Parathyroid adenoma (tissue), 2 donors: Measurements from ENCODE around the gene ZBTB26.

Experiments
- H2AFZ ChIP-seq: fragments of 300-600 bp; sonication (generic); one replicate; pipeline ENCODE4 v1.7.0; 2017; ENCODE audit warnings: antibody characterized with exemption, mild to moderate bottlenecking
- H3K27ac ChIP-seq: fragments of 300-600 bp; sonication (generic); one replicate; pipeline ENCODE4 v1.7.0; 2017
- H3K27me3 ChIP-seq: fragments of 300-600 bp; sonication (generic); one replicate; pipeline ENCODE4 v1.7.0; 2017; ENCODE audit warnings: low read length; ENCODE audit not compliant: control insufficient read depth, insufficient read depth
- H3K36me3 ChIP-seq: fragments of 300-600 bp; sonication (generic); one replicate; pipeline ENCODE4 v1.7.0; 2017; ENCODE audit warnings: low read length; ENCODE audit not compliant: control insufficient read depth, insufficient read depth
- H3K4me1 ChIP-seq: fragments of 300-600 bp; sonication (generic); one replicate; pipeline ENCODE4 v1.7.0; 2017; ENCODE audit warnings: control low read depth
- H3K4me2 ChIP-seq: fragments of 300-600 bp; sonication (generic); one replicate; pipeline ENCODE4 v1.7.0; 2017; ENCODE audit warnings: low read length
- H3K4me3 ChIP-seq: fragments of 300-600 bp; sonication (generic); one replicate; pipeline ENCODE4 v1.7.0; 2017; ENCODE audit warnings: low read depth, low read length
- H3K79me2 ChIP-seq: fragments of 300-600 bp; sonication (generic); one replicate; pipeline ENCODE4 v1.7.0; 2017; ENCODE audit warnings: control low read depth
- H3K9ac ChIP-seq: fragments of 300-600 bp; sonication (generic); one replicate; pipeline ENCODE4 v1.7.0; 2017; ENCODE audit warnings: mild to moderate bottlenecking
- H3K9me3 ChIP-seq: fragments of 300-600 bp; sonication (generic); one replicate; pipeline ENCODE4 v1.7.0; 2017; ENCODE audit warnings: low read length; ENCODE audit not compliant: control insufficient read depth
- CTCF ChIP-seq: fragments of 300-600 bp; sonication (generic); IDR thresholded peaks from one replicate; pipeline ENCODE4 v1.7.0; 2017; ENCODE audit warnings: antibody characterized with exemption, mild to moderate bottlenecking
- donor health status: primary hyperparathyroidism.

The ZBTB26 gene

GRCh38 chr9:122940749-122941581 lies 9.7 kb upstream of the ZBTB26 start, which contains the start of gene RABGAP1:
Gene RABGAP1, plus strand, starts transcription at chr9:122941020. Its CDS starts 16,040 bp downstream, at chr9:122957060.
- no peaks in the 10 kb centered on the region for H3K36me3 ChIP-seq
- H3K4me1 ChIP-seq: peaks cover 3% of the 10 kb centered on the region
- H3K27me3 ChIP-seq: no peaks in the 10 kb centered on the region
- TF ChIP-seq CTCF: no peak
- peak within 1 kb of the TSS; percentile 80 for H2AFZ ChIP-seq
- H3K4me3 ChIP-seq: peak within 1 kb of the TSS; percentile 91
- H3K9ac ChIP-seq: no peak within 1 kb of the TSS
- peaks cover 21% of the 10 kb centered on the region for H3K79me2 ChIP-seq
- no peaks in the 10 kb centered on the region for H3K9me3 ChIP-seq
- peak within 1 kb of the TSS; percentile 77 for H3K27ac ChIP-seq
- H3K4me2 ChIP-seq: peak within 1 kb of the TSS; percentile 62

DNA sequence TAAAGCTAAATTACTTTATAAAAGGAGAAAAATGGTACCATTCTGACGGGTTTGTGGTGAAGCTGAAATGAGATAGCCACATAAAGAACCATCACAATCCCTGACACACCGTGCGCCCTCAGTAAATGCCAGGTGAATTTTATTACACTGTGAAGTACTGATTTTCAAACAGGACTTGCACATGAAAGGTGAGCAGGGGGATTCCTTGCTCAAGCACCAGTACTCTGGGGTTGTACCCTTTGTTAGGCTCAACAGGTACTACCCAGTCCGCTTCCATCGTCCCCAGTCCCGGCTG lies 9.1 kb upstream of the ZBTB26 start:
- Histone ChIP-seq H3K79me2 (peaks cover 21% of the 10 kb centered on the region), H3K27me3 (no peaks in the 10 kb centered on the region), H2AFZ (peak overlapping the region; percentile 80), H3K9ac (no peak overlapping the region), H3K4me2 (peak overlapping the region; percentile 62), H3K9me3 (no peaks in the 10 kb centered on the region), H3K27ac (peak overlapping the region; percentile 42), H3K36me3 (no peaks in the 10 kb centered on the region), H3K4me1 (peaks cover 3% of the 10 kb centered on the region), H3K4me3 (peak overlapping the region; percentile 35)
- no peak for TF ChIP-seq CTCF

DNA sequence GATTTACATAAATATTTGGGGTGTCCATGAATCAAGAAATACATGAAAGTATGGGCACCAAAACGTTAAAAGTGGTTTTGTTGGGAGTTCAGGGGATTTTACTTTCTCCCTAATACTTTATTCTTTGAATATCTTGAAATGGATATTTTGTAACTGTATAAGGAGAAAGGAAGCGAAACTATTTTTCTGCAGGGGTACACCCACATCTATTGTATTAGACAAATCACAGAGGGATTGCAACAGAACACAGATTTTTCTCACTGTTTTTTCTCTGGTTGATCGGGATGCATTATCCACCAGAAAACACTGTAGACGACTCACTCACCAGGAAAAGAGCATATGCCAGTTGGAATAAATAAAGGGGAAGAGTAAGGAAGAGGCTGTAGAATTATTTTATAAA lies 8.3 kb upstream of the ZBTB26 start:
- no peak overlapping the region for H3K4me2 ChIP-seq
- H3K4me3 ChIP-seq: no peak overlapping the region
- peaks cover 19% of the 10 kb centered on the region for H3K79me2 ChIP-seq
- H3K36me3 ChIP-seq: no peaks in the 10 kb centered on the region
- no peak overlapping the region for H3K9ac ChIP-seq
- TF ChIP-seq CTCF: no peak
- H2AFZ ChIP-seq: no peak overlapping the region
- no peak overlapping the region for H3K27ac ChIP-seq
- no peaks in the 10 kb centered on the region for H3K27me3 ChIP-seq
- no peaks in the 10 kb centered on the region for H3K9me3 ChIP-seq
- H3K4me1 ChIP-seq: peaks cover 3% of the 10 kb centered on the region

GRCh38 chr9:122936883-122937282 lies 5.6 kb upstream of the ZBTB26 start:
- Histone ChIP-seq H3K27ac (no peak overlapping the region), H3K4me1 (peaks cover 3% of the 10 kb centered on the region), H3K4me2 (no peak overlapping the region), H3K79me2 (peaks cover 15% of the 10 kb centered on the region), H3K4me3 (no peak overlapping the region), H3K36me3 (no peaks in the 10 kb centered on the region), H3K9me3 (no peaks in the 10 kb centered on the region), H2AFZ (no peak overlapping the region), H3K9ac (no peak overlapping the region), H3K27me3 (no peaks in the 10 kb centered on the region)
- no peak for TF ChIP-seq CTCF

GRCh38 chr9:122936464-122936863 lies 5.2 kb upstream of the ZBTB26 start:
- Histone ChIP-seq H3K27ac (no peak overlapping the region), H3K9me3 (no peaks in the 10 kb centered on the region), H3K4me2 (no peak overlapping the region), H3K27me3 (no peaks in the 10 kb centered on the region), H3K4me3 (no peak overlapping the region), H3K36me3 (no peaks in the 10 kb centered on the region), H3K9ac (no peak overlapping the region), H2AFZ (no peak overlapping the region), H3K4me1 (peaks cover 3% of the 10 kb centered on the region), H3K79me2 (peaks cover 15% of the 10 kb centered on the region)
- no peak for TF ChIP-seq CTCF
